GM10248 (cell line): ENCODE data around the gene GJD3.

ENCODE experiments used
- CTCF ChIA-PET: fragments of 300-600 bp; sonication (Branson Sonifier 250); formaldehyde crosslinking; extraction: SDS; loops from one replicate; lab custom pipeline; 2021; ENCODE audit warnings: antibody characterized with exemption; lab: Yijun Ruan, JAX
- POLR2A ChIA-PET: fragments of 350-650 bp; sonication (Branson Sonifier 250); formaldehyde crosslinking; extraction: SDS; loops from one replicate; lab custom pipeline; 2020; ENCODE audit warnings: antibody characterized with exemption; lab: Yijun Ruan, JAX
- DNase-seq: peaks from one replicate; pipeline ENCODE4 v3.0.0; 2012; ENCODE audit errors: extremely low spot score
- CTCF ChIP-seq: IDR thresholded peaks from 2 replicates; pipeline ENCODE4 v1.5.1; 2012; ENCODE audit warnings: mild to moderate bottlenecking, low read depth; ENCODE audit errors: extremely low read depth, missing control alignments, control extremely low read depth

The GJD3 gene

GRCh38 chr17:40351359-40352236 is 12.9 kb downstream of the GJD3 start:
- no peak for DNase-seq
- ChIA-PET POLR2A (no interaction called here), CTCF (interaction anchor here (0.8 to 20.0 kb wide), 12 partner anchors 9 to 1311 kb away, joined by 3 to 604 read pairs (median 4); partner anchors contain the start of genes GJD3 and RARA)
- TF ChIP-seq CTCF: no peak

- ChIA-PET CTCF (interaction anchor here (1.0 to 20.0 kb wide), 6 partner anchors 13 to 1312 kb away, joined by 3 to 604 read pairs (median 21); partner anchors contain the start of genes GJD3 and RARA), POLR2A (no interaction called here)
- no peak for DNase-seq
- TF ChIP-seq CTCF: no peak
Observed at GRCh38 chr17:40350689-40351358, 13.7 kb downstream of the GJD3 start.

GRCh38 chr17:40349895-40350688 is 14.4 kb downstream of the GJD3 start:
- no peak for TF ChIP-seq CTCF
- no peak for DNase-seq
- POLR2A ChIA-PET: no interaction called here
- CTCF ChIA-PET: interaction anchor here (5.8 to 20.0 kb wide), 3 partner anchors 13 to 44 kb away, joined by 38 to 604 read pairs (median 50); partner anchors contain the start of genes GJD3 and RARA

- no peak for DNase-seq
- TF ChIP-seq CTCF: no peak
- POLR2A ChIA-PET: no interaction called here
- CTCF ChIA-PET: interaction anchor here (20.0 kb wide), 1 partner anchor 44 kb away, joined by 604 read pairs; the partner anchor contains the start of gene RARA
Observed at GRCh38 chr17:40349477-40349894, 15.1 kb downstream of the GJD3 start.

GRCh38 chr17:40348562-40349476 is 15.7 kb downstream of the GJD3 start:
- DNase-seq: no peak
- ChIA-PET POLR2A (no interaction called here), CTCF (interaction anchor here (1.2 to 20.0 kb wide), 5 partner anchors 9 to 185 kb away, joined by 3 to 604 read pairs (median 5); partner anchors contain the start of gene RARA)
- no peak for TF ChIP-seq CTCF
